Epithelial cell of esophagus (primary cell): ENCODE results near the gene ZNRF2.

Source experiments
- DNase-seq: peaks from one replicate; pipeline ENCODE4 v3.0.0; 2010; ENCODE audit warnings: low read depth
- H3K4me3 ChIP-seq: 2 replicates; pipeline ENCODE4 v1.5.1; 2011; ENCODE audit warnings: mild to moderate bottlenecking, low read length, control low read depth
- CTCF ChIP-seq: IDR thresholded peaks from 2 replicates; pipeline ENCODE4 v1.5.1; 2011; ENCODE audit warnings: low read depth, mild to moderate bottlenecking, low read length, control low read depth, inconsistent platforms; ENCODE audit not compliant: insufficient read depth; ENCODE audit errors: missing control alignments

The ZNRF2 gene

GRCh38 chr7:30411897-30412296 lies 127.5 kb downstream of the ZNRF2 start:
- peak; percentile 26 for DNase-seq
- TF ChIP-seq CTCF, result no peak
- H3K4me3 ChIP-seq, result no peak overlapping the region

- H3K4me3 ChIP-seq, result no peak overlapping the region
- DNase-seq, result peak; percentile 75
- peak; percentile 64 for TF ChIP-seq CTCF
Observed at GRCh38 chr7:30412782-30413504, 128.5 kb downstream of the ZNRF2 start.

- no peak for TF ChIP-seq CTCF
- no peak overlapping the region for H3K4me3 ChIP-seq
Observed at GRCh38 chr7:30413864-30414263, 129.5 kb downstream of the ZNRF2 start.

More at GRCh38 chr7:30413864-30414263, 129.5 kb downstream of the ZNRF2 start:
- no peak for DNase-seq
